SH-SY5Y (cell line): Measurements from ENCODE around the gene MAGI2.

Experiments
- GATA2 ChIP-seq: IDR thresholded peaks from 2 replicates; pipeline ENCODE4 v1.6.1; 2011; ENCODE audit warnings: mild to moderate bottlenecking, low read depth, low read length
- GATA3 ChIP-seq: IDR thresholded peaks from 2 replicates; pipeline ENCODE4 v1.6.1; 2011; ENCODE audit warnings: low read depth, mild to moderate bottlenecking, low read length, moderate library complexity

GRCh38 chr7:78662939-78663338 lies 790.5 kb downstream of the MAGI2 start:
- TF ChIP-seq GATA2 = no peak
- TF ChIP-seq GATA3 = no peak
